ENCODE measurements around the gene UNC45A. TPM values are rescaled to one million over a fixed set of nuclear protein-coding genes. Genes with fewer than 3 reads are reported as not detected.

UNC45A gene
- total and polyA plus RNA-seq, 2 of the 4 experiments (the other 2 are of a cell fraction), result 68.9 to 100 TPM

DNA sequence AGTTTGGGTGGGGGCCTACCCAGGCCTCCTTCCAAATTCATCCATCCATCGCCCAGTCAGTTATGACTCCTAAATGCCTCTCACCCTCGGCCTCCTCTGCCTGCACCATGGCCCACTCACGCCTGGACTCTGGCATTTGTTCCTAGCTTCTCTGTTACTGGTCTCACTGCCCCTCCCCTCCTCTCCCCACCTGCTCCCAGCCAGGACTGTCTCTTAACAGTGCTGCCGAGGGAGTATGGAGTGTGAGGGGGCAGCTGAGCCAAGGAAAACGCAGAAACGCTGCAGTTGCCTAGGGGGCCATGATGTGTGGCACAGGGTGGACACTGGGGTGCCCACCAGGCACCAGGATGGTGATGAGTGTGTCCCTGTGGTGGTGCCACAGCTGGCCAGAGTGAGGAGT lies 22.7 kb downstream of the UNC45A start:
- BruUV-seq (replicated peaks), result no TSS peak
- POLR2A ChIA-PET (ENCODE audit: unreplicated experiment), result no interaction called here
- 75% methylated on average over 2 of the region's 6 CpGs; no CpG with 5 or more reads in 1 of the 2 experiments for WGBS, 2 experiments (ENCODE audit: extremely low coverage in 2 of 2, insufficient read length in 1 of 2)
- peaks cover 6 to 27% of the 10 kb centered on the region in 2 experiments; a peak in 3 of 4 replicates for H3K79me1 ChIP-seq (ENCODE audit: low read depth in 1 of 2, low read length in 2 of 2)
- H3K9me1 ChIP-seq (ENCODE audit: insufficient read depth, low read length), result no peaks in the 10 kb centered on the region
- no peak overlapping the region for H3K14ac ChIP-seq (replicated peaks; ENCODE audit: low read depth, low read length)
- dilution Hi-C loops (cut with HindIII; ENCODE audit: low sequenced_read_pairs, unreplicated experiment) (no loop called here), in situ Hi-C loops (cut with MboI; ENCODE audit: low sequenced_read_pairs) (loop anchor here (10.0 kb wide), 1 partner anchor 317 kb away; no protein-coding TSS in a partner anchor), intact Hi-C loops (cut with micrococcal nuclease) (loop anchor here (2.0 kb wide), 2 partner anchors 37 to 267 kb away; partner anchors contain the start of gene PRC1)
- H3K23ac ChIP-seq (ENCODE audit: low read depth, low read length), result no peak overlapping the region; the same call in 1 of the 2 replicates
- peak overlapping the region; percentile 90 for H2AFZ ChIP-seq (replicated peaks; ENCODE audit: low read length, poor library complexity)
- H4K5ac ChIP-seq (ENCODE audit: low read depth, low read length), result 0 out of 2 replicates have a peak overlapping the region, but pooled peaks have one; percentile 13
- no peak overlapping the region for H3K18ac ChIP-seq (ENCODE audit: low read depth, low read length)
- no peak overlapping the region for H2BK120ac ChIP-seq (ENCODE audit: low read depth, low read length)
- H2BK15ac ChIP-seq (ENCODE audit: low read depth, low read length), result no peak overlapping the region
- no peak overlapping the region; the same call in 1 of the 2 replicates for H3K9ac ChIP-seq (ENCODE audit: low read depth, low read length)
- DNase-seq, result no peak
- no peak overlapping the region for H2BK20ac ChIP-seq (ENCODE audit: low read depth, low read length)
- peaks cover 6% of the 10 kb centered on the region for H3K4me1 ChIP-seq (ENCODE audit: control insufficient read depth, insufficient read depth, low read length)
- H3K27ac ChIP-seq (ENCODE audit: insufficient read depth, low read length), result no peak overlapping the region
- peak overlapping the region; percentile 60 to 68; a peak in 3 of 4 replicates for H4K8ac ChIP-seq (ENCODE audit: low read depth in 2 of 2, low read length in 2 of 2)
- H3K36me3 ChIP-seq (ENCODE audit: control insufficient read depth, insufficient read depth, low read length), result peaks cover 32% of the 10 kb centered on the region
- no peaks in the 10 kb centered on the region; the same call in 1 of the 2 replicates for H4K20me1 ChIP-seq (ENCODE audit: insufficient read depth, low read length)
- no peak for TF ChIP-seq MAFK (IDR thresholded peaks at IDR 0.05; ENCODE audit: low read depth, low read length)
- TF ChIP-seq, protein P1, sequence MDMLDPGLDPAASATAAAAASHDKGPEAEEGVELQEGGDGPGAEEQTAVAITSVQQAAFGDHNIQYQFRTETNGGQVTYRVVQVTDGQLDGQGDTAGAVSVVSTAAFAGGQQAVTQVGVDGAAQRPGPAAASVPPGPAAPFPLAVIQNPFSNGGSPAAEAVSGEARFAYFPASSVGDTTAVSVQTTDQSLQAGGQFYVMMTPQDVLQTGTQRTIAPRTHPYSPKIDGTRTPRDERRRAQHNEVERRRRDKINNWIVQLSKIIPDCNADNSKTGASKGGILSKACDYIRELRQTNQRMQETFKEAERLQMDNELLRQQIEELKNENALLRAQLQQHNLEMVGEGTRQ (IDR thresholded peaks at IDR 0.05; ENCODE audit: low read depth, low read length), result no peak
- no peak for TF ChIP-seq NFE2L2 (IDR thresholded peaks at IDR 0.05; ENCODE audit: low read depth, low read length)
- TF ChIP-seq CEBPB (IDR thresholded peaks at IDR 0.05; ENCODE audit: low read depth, low read length), result no peak
- no peak for TF ChIP-seq RCOR1 (IDR thresholded peaks at IDR 0.05; ENCODE audit: insufficient replicate concordance, low read length)
- no peak for TF ChIP-seq BHLHE40 (IDR thresholded peaks at IDR 0.05; ENCODE audit: low read depth, low read length)
- TF ChIP-seq FOS (IDR thresholded peaks at IDR 0.05; ENCODE audit: low read depth, low read length), result no peak
- TF ChIP-seq, protein P2, sequence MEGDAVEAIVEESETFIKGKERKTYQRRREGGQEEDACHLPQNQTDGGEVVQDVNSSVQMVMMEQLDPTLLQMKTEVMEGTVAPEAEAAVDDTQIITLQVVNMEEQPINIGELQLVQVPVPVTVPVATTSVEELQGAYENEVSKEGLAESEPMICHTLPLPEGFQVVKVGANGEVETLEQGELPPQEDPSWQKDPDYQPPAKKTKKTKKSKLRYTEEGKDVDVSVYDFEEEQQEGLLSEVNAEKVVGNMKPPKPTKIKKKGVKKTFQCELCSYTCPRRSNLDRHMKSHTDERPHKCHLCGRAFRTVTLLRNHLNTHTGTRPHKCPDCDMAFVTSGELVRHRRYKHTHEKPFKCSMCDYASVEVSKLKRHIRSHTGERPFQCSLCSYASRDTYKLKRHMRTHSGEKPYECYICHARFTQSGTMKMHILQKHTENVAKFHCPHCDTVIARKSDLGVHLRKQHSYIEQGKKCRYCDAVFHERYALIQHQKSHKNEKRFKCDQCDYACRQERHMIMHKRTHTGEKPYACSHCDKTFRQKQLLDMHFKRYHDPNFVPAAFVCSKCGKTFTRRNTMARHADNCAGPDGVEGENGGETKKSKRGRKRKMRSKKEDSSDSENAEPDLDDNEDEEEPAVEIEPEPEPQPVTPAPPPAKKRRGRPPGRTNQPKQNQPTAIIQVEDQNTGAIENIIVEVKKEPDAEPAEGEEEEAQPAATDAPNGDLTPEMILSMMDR (conservative IDR thresholded peaks at IDR 0.05; ENCODE audit: low read depth, low read length), result no peak
- no peak for TF ChIP-seq RAD21 (IDR thresholded peaks at IDR 0.05; ENCODE audit: low read length)
- no peak; the same call in 1 of the 2 replicates for TF ChIP-seq MAZ (IDR thresholded peaks at IDR 0.05; ENCODE audit: borderline replicate concordance, low read depth, low read length)
- TF ChIP-seq ELK1 (IDR thresholded peaks at IDR 0.05; ENCODE audit: borderline replicate concordance, low read depth, low read length), result no peak
- no peak for TF ChIP-seq MXI1 (IDR thresholded peaks at IDR 0.05; ENCODE audit: borderline replicate concordance, low read depth, low read length)
- TF ChIP-seq POLR2A (IDR thresholded peaks at IDR 0.05; ENCODE audit: low read depth, low read length), result no peak
- no peak for TF ChIP-seq CHD1 (IDR thresholded peaks at IDR 0.05; ENCODE audit: low read depth, low read length)
- TF ChIP-seq RFX5 (IDR thresholded peaks at IDR 0.05; ENCODE audit: low read depth, low read length), result no peak
- no peak for TF ChIP-seq SMC3 (IDR thresholded peaks at IDR 0.05; ENCODE audit: low read depth, low read length)
- H3K4me3 ChIP-seq (ENCODE audit: insufficient read depth, low read depth, low read length), result no peak overlapping the region
- H4K91ac ChIP-seq (ENCODE audit: insufficient read depth, low read depth, low read length), result no peak overlapping the region
- no peaks in the 10 kb centered on the region for H3K9me3 ChIP-seq (ENCODE audit: control insufficient read depth, insufficient read depth, low read length)
- H3K27me3 ChIP-seq (ENCODE audit: control insufficient read depth, insufficient read depth, low read length), result no peaks in the 10 kb centered on the region
- peak overlapping the region; percentile 47 for H2AK9ac ChIP-seq (replicated peaks; ENCODE audit: low read depth, low read length, poor library complexity)
- no peak overlapping the region for H3K56ac ChIP-seq (ENCODE audit: extremely low read depth, insufficient read depth, low read length)
- no peak overlapping the region for H2BK5ac ChIP-seq (ENCODE audit: low read depth, low read length, poor library complexity, severe bottlenecking)
- no peak for ATAC-seq (ENCODE audit: low read depth)
- peak overlapping the region; percentile 79 for H3K4me2 ChIP-seq (ENCODE audit: low read depth, low read length)
- 0 out of 2 replicates have a peak overlapping the region, but pooled peaks have one; percentile 27 for H2AK5ac ChIP-seq (ENCODE audit: low read depth, low read length)
- CTCF ChIA-PET, result interaction anchor here (1.0 to 2.6 kb wide), 6 partner anchors 10 to 314 kb away, joined by 3 to 10 read pairs (median 8); partner anchors contain the start of gene UNC45A
- H3K4ac ChIP-seq (ENCODE audit: low read depth, low read length), result peak overlapping the region; percentile 4

Data from IMR-90 (cell line).